ENCODE data around the gene CLK1. TPM values are rescaled to one million over a fixed set of nuclear protein-coding genes. Genes with fewer than 3 reads are reported as not detected.
A peak's percentile ranks its signal among the peaks of the same experiment; 100 is the strongest.

The CLK1 gene
- total and polyA plus RNA-seq, 4 experiments from 2014 or later = 18.1 to 499 (median 262) TPM

- Histone ChIP-seq H3K4me3 (ENCODE audit: low read length in 2 of 2) (peak overlapping the region; percentile 58 to 67), H3K27ac (ENCODE audit: low read depth, low read length) (peak overlapping the region; percentile 97), H3K9me3 (ENCODE audit: control insufficient read depth in 1 of 2, low read length in 2 of 2) (no peaks in the 10 kb centered on the region), H3K4me1 (ENCODE audit: insufficient read depth, low read length) (peaks cover 41% of the 10 kb centered on the region), H3K36me3 (ENCODE audit: insufficient read depth, low read length) (peaks cover 38% of the 10 kb centered on the region), H3K27me3 (ENCODE audit: insufficient read depth, low read length) (no peaks in the 10 kb centered on the region)
- H3K27ac Mint-ChIP-seq = peak overlapping the region; percentile 96 to 99 (median 97)
- H3K36me3 Mint-ChIP-seq = peaks cover 35 to 54% of the 10 kb centered on the region in 2 donors
- H3K4me3 Mint-ChIP-seq = peak overlapping the region; percentile 95 to 100 (median 98)
- no peaks in the 10 kb centered on the region for H3K27me3 Mint-ChIP-seq
- ChIA-PET CTCF (ENCODE audit: partially characterized antibody) (interaction anchor here (1.0 to 2.8 kb wide), 3 partner anchors 51 to 99 kb away, joined by 3 to 11 read pairs (median 7); partner anchors contain the start of gene CLK1), POLR2A (ENCODE audit: partially characterized antibody) (interaction anchor here (0.8 to 3.3 kb wide), 13 partner anchors 37 to 830 kb away, joined by 3 to 75 read pairs (median 7); partner anchors contain the start of genes CFLAR, CLK1, NIF3L1 and ORC2)
- H3K4me1 Mint-ChIP-seq = peaks cover 37 to 62% (median 43%) of the 10 kb centered on the region in 4 donors
- intact Hi-C loops (cut with micrococcal nuclease) = loop anchor here (5.0 kb wide), 2 partner anchors 365 to 1425 kb away; partner anchors contain the start of gene SUMO1
- no peaks in the 10 kb centered on the region for H3K9me3 Mint-ChIP-seq
- DNase-seq = peak in 3 of 5 donors; percentile 63 to 71 (median 69)
Measured at GRCh38 chr2:200812122-200813022, 52.1 kb downstream of the CLK1 start.

GRCh38 chr2:200811333-200812121 lies 52.9 kb downstream of the CLK1 start, which contains the start of gene BZW1:
Gene BZW1, plus strand, starts transcription at chr2:200811910. Its CDS starts 1,308 bp downstream, at chr2:200813218.
- peaks cover 35 to 62% (median 43%) of the 10 kb centered on the region in 4 donors for H3K4me1 Mint-ChIP-seq
- peak within 1 kb of the TSS; percentile 95 to 100 (median 98) for H3K4me3 Mint-ChIP-seq
- peaks cover 30% of the 10 kb centered on the region for H3K36me3 ChIP-seq (ENCODE audit: insufficient read depth, low read length)
- H3K27me3 Mint-ChIP-seq = no peaks in the 10 kb centered on the region
- no peaks in the 10 kb centered on the region for H3K9me3 Mint-ChIP-seq
- CTCF ChIA-PET (ENCODE audit: partially characterized antibody) = interaction anchor here (1.0 to 2.8 kb wide), 2 partner anchors 53 to 98 kb away, joined by 7 to 11 read pairs; partner anchors contain the start of gene CLK1
- POLR2A ChIA-PET (ENCODE audit: partially characterized antibody) = interaction anchor here (0.7 to 3.0 kb wide), 15 partner anchors 15 to 969 kb away, joined by 3 to 75 read pairs (median 4); partner anchors contain the start of genes ALS2, CFLAR, CLK1 and NIF3L1
- H3K4me1 ChIP-seq (ENCODE audit: insufficient read depth, low read length) = peaks cover 41% of the 10 kb centered on the region
- peak within 1 kb of the TSS; percentile 58 to 67 for H3K4me3 ChIP-seq (ENCODE audit: low read length in 2 of 2)
- H3K27ac ChIP-seq (ENCODE audit: low read depth, low read length) = peak within 1 kb of the TSS; percentile 97
- no peaks in the 10 kb centered on the region for H3K9me3 ChIP-seq (ENCODE audit: control insufficient read depth in 1 of 2, low read length in 2 of 2)
- H3K27ac Mint-ChIP-seq = peak within 1 kb of the TSS; percentile 96 to 99 (median 98)
- peak; percentile 97 to 98 (median 98) for DNase-seq
- intact Hi-C loops (cut with micrococcal nuclease) = loop anchor here (1.0 to 5.0 kb wide), 12 partner anchors 53 to 1454 kb away; partner anchors contain the start of genes CFLAR, CLK1, NDUFB3 and NIF3L1
- peaks cover 27 to 46% of the 10 kb centered on the region in 2 donors for H3K36me3 Mint-ChIP-seq
- H3K27me3 ChIP-seq (ENCODE audit: insufficient read depth, low read length) = no peaks in the 10 kb centered on the region

GRCh38 chr2:200810998-200811332 lies 53.5 kb downstream of the CLK1 start:
- peak overlapping the region; percentile 92 to 100 (median 96) for H3K4me3 Mint-ChIP-seq
- Histone ChIP-seq H3K36me3 (ENCODE audit: insufficient read depth, low read length) (peaks cover 24% of the 10 kb centered on the region), H3K4me1 (ENCODE audit: insufficient read depth, low read length) (peaks cover 41% of the 10 kb centered on the region), H3K27me3 (ENCODE audit: insufficient read depth, low read length) (no peaks in the 10 kb centered on the region), H3K27ac (ENCODE audit: low read depth, low read length) (peak overlapping the region; percentile 97), H3K9me3 (ENCODE audit: control insufficient read depth in 1 of 2, low read length in 2 of 2) (no peaks in the 10 kb centered on the region), H3K4me3 (ENCODE audit: low read length in 2 of 2) (peak overlapping the region; percentile 49 to 67)
- CTCF ChIA-PET (ENCODE audit: partially characterized antibody) = interaction anchor here (1.0 to 2.8 kb wide), 2 partner anchors 53 to 97 kb away, joined by 7 to 11 read pairs; partner anchors contain the start of gene CLK1
- intact Hi-C loops (cut with micrococcal nuclease) = loop anchor here (1.0 to 5.0 kb wide), 12 partner anchors 53 to 1454 kb away; partner anchors contain the start of genes CFLAR, CLK1, NDUFB3 and NIF3L1
- peaks cover 22 to 40% of the 10 kb centered on the region in 2 donors for H3K36me3 Mint-ChIP-seq
- POLR2A ChIA-PET (ENCODE audit: partially characterized antibody) = interaction anchor here (0.7 to 3.0 kb wide), 14 partner anchors 14 to 970 kb away, joined by 3 to 75 read pairs (median 4); partner anchors contain the start of genes ALS2, CFLAR, CLK1 and NIF3L1
- no peaks in the 10 kb centered on the region for H3K9me3 Mint-ChIP-seq
- H3K27me3 Mint-ChIP-seq = no peaks in the 10 kb centered on the region
- DNase-seq = no peak
- H3K4me1 Mint-ChIP-seq = peaks cover 35 to 59% (median 41%) of the 10 kb centered on the region in 4 donors
- peak overlapping the region; percentile 90 to 99 (median 98) for H3K27ac Mint-ChIP-seq

GRCh38 chr2:200810252-200810997 lies 54.0 kb downstream of the CLK1 start:
- H3K36me3 Mint-ChIP-seq = peaks cover 16 to 35% of the 10 kb centered on the region in 2 donors
- peak overlapping the region; percentile 90 to 99 (median 98) for H3K27ac Mint-ChIP-seq
- CTCF ChIA-PET (ENCODE audit: partially characterized antibody) = interaction anchor here (2.8 kb wide), 1 partner anchor 97 kb away, joined by 11 read pairs; no protein-coding TSS in a partner anchor
- H3K4me1 Mint-ChIP-seq = peaks cover 32 to 54% (median 38%) of the 10 kb centered on the region in 4 donors
- POLR2A ChIA-PET (ENCODE audit: partially characterized antibody) = interaction anchor here (0.9 to 3.0 kb wide), 10 partner anchors 14 to 970 kb away, joined by 3 to 75 read pairs (median 6); partner anchors contain the start of genes ALS2, CLK1, NIF3L1 and ORC2
- peak overlapping the region; percentile 92 to 100 (median 96) for H3K4me3 Mint-ChIP-seq
- Histone ChIP-seq H3K4me3 (ENCODE audit: low read length in 2 of 2) (peak overlapping the region; percentile 49 to 67), H3K27me3 (ENCODE audit: insufficient read depth, low read length) (no peaks in the 10 kb centered on the region), H3K27ac (ENCODE audit: low read depth, low read length) (peak overlapping the region; percentile 97), H3K9me3 (ENCODE audit: control insufficient read depth in 1 of 2, low read length in 2 of 2) (no peaks in the 10 kb centered on the region), H3K4me1 (ENCODE audit: insufficient read depth, low read length) (peaks cover 40% of the 10 kb centered on the region), H3K36me3 (ENCODE audit: insufficient read depth, low read length) (peaks cover 19% of the 10 kb centered on the region)
- intact Hi-C loops (cut with micrococcal nuclease) = loop anchor here (2.0 to 5.0 kb wide), 3 partner anchors 306 to 1427 kb away; partner anchors contain the start of genes CFLAR and SUMO1
- H3K27me3 Mint-ChIP-seq = no peaks in the 10 kb centered on the region
- no peak for DNase-seq
- no peaks in the 10 kb centered on the region for H3K9me3 Mint-ChIP-seq

- Histone ChIP-seq H3K36me3 (ENCODE audit: insufficient read depth, low read length) (peaks cover 11% of the 10 kb centered on the region), H3K4me3 (ENCODE audit: low read length in 2 of 2) (no peak overlapping the region), H3K9me3 (ENCODE audit: control insufficient read depth in 1 of 2, low read length in 2 of 2) (no peaks in the 10 kb centered on the region), H3K27me3 (ENCODE audit: insufficient read depth, low read length) (no peaks in the 10 kb centered on the region), H3K27ac (ENCODE audit: low read depth, low read length) (peak overlapping the region; percentile 97), H3K4me1 (ENCODE audit: insufficient read depth, low read length) (peaks cover 33% of the 10 kb centered on the region)
- DNase-seq = no peak
- Mint-ChIP-seq H3K27ac (peak overlapping the region in 6 of 7 donors; percentile 90 to 99 (median 98)), H3K4me1 (peaks cover 26 to 46% (median 31%) of the 10 kb centered on the region in 4 donors), H3K9me3 (no peaks in the 10 kb centered on the region), H3K36me3 (peaks cover 9 to 28% of the 10 kb centered on the region in 2 donors), H3K4me3 (peak overlapping the region in 3 of 8 donors; percentile 13 to 100 (median 50)), H3K27me3 (no peaks in the 10 kb centered on the region)
- intact Hi-C loops (cut with micrococcal nuclease) = loop anchor here (2.0 to 5.0 kb wide), 3 partner anchors 307 to 1428 kb away; partner anchors contain the start of genes CFLAR and SUMO1
- ChIA-PET CTCF (ENCODE audit: partially characterized antibody) (interaction anchor here (2.8 kb wide), 1 partner anchor 96 kb away, joined by 11 read pairs; no protein-coding TSS in a partner anchor), POLR2A (ENCODE audit: partially characterized antibody) (interaction anchor here (2.6 to 3.0 kb wide), 2 partner anchors 55 to 96 kb away, joined by 32 to 75 read pairs; partner anchors contain the start of gene CLK1)
Measured at GRCh38 chr2:200809506-200810251, 54.8 kb downstream of the CLK1 start.

Measured in CD4-positive, alpha-beta memory T cell (primary cell).